ENCODE data around the gene SLC27A4. TPM values are rescaled to one million over a fixed set of nuclear protein-coding genes. Genes with fewer than 3 reads are reported as not detected.
A peak's percentile ranks its signal among the peaks of the same experiment; 100 is the strongest.

SLC27A4 gene
- 47.3 TPM for total RNA-seq (ENCODE audit: unreplicated experiment)
- long read RNA-seq, partial matches to known transcripts: 3 of 9 reads
- long read RNA-seq, other reads (novel, unspliced or antisense): 2 of 9 reads

- peak within 1 kb of the TSS; percentile 64 for H3K27ac Mint-ChIP-seq (ENCODE audit: unreplicated experiment)
- H3K4me1 Mint-ChIP-seq (ENCODE audit: low read depth, unreplicated experiment): no peaks in the 10 kb centered on the region
- no peaks in the 10 kb centered on the region for H3K36me3 Mint-ChIP-seq (ENCODE audit: unreplicated experiment)
- H3K9me3 Mint-ChIP-seq (ENCODE audit: unreplicated experiment): peaks cover 11% of the 10 kb centered on the region
- peak; percentile 87 for DNase-seq
- TF ChIP-seq CTCF (IDR thresholded peaks at IDR 0.05; ENCODE audit: partially characterized antibody, unreplicated experiment): no peak
- H3K27me3 Mint-ChIP-seq (ENCODE audit: unreplicated experiment): no peaks in the 10 kb centered on the region
- H3K4me3 Mint-ChIP-seq (ENCODE audit: unreplicated experiment): peak within 1 kb of the TSS; percentile 98
Observed at GRCh38 chr9:128339761-128340690, at the start of gene SLC27A4. Gene SLC27A4, plus strand, starts transcription at chr9:128340527. Its CDS starts 2,606 bp downstream, at chr9:128343133.

DNA sequence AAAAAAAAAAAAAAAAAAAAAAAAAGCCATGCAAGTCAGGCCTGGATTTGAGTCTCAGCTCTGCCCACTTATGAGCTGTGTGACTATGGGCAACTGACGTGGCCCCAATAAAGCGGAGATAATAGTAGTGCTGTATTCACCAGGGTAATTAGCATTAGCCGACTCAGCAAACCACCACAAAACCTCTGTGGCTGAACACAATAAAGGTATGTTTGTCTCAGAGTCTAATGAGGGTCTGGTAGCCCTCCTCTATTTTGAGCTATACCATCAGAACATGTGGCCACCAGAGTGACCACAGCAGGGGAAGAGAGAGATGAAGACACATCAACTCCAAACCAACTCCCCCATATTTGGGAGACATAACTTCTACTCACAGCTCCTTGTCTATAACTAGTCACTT, 48.3 kb upstream of the SLC27A4 start:
- peaks cover 4% of the 10 kb centered on the region for H3K27me3 Mint-ChIP-seq (ENCODE audit: unreplicated experiment)
- no peaks in the 10 kb centered on the region for H3K36me3 Mint-ChIP-seq (ENCODE audit: unreplicated experiment)
- peaks cover 2% of the 10 kb centered on the region for H3K9me3 Mint-ChIP-seq (ENCODE audit: unreplicated experiment)
- no peak for TF ChIP-seq CTCF (IDR thresholded peaks at IDR 0.05; ENCODE audit: partially characterized antibody, unreplicated experiment)
- no peak for DNase-seq
- H3K4me3 Mint-ChIP-seq (ENCODE audit: unreplicated experiment): no peak overlapping the region
- no peaks in the 10 kb centered on the region for H3K4me1 Mint-ChIP-seq (ENCODE audit: low read depth, unreplicated experiment)
- no peak overlapping the region for H3K27ac Mint-ChIP-seq (ENCODE audit: unreplicated experiment)

DNA sequence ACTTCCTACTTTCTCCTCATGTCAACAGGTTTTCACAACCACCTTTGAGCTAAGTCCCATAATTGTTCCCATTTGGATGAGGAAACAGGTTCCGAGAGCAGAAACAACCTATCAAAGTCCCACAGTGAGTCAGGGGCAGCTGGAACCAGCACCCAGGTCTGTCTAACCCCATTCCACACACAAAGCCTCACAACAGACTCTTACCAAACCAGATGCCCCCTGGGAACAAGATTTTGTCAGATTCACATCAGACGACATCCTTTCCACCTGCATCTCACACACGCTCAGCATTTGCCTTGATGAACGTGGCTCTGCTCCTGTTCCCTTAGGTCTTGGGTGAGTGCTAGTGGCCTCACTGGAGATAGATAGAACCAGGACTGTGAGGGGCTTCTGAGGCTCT, 47.2 kb upstream of the SLC27A4 start:
- TF ChIP-seq CTCF (IDR thresholded peaks at IDR 0.05; ENCODE audit: partially characterized antibody, unreplicated experiment): no peak
- Mint-ChIP-seq H3K36me3 (ENCODE audit: unreplicated experiment) (no peaks in the 10 kb centered on the region), H3K4me3 (ENCODE audit: unreplicated experiment) (no peak overlapping the region), H3K27me3 (ENCODE audit: unreplicated experiment) (peaks cover 1% of the 10 kb centered on the region), H3K4me1 (ENCODE audit: low read depth, unreplicated experiment) (no peaks in the 10 kb centered on the region), H3K27ac (ENCODE audit: unreplicated experiment) (no peak overlapping the region), H3K9me3 (ENCODE audit: unreplicated experiment) (no peaks in the 10 kb centered on the region)
- no peak for DNase-seq

DNA sequence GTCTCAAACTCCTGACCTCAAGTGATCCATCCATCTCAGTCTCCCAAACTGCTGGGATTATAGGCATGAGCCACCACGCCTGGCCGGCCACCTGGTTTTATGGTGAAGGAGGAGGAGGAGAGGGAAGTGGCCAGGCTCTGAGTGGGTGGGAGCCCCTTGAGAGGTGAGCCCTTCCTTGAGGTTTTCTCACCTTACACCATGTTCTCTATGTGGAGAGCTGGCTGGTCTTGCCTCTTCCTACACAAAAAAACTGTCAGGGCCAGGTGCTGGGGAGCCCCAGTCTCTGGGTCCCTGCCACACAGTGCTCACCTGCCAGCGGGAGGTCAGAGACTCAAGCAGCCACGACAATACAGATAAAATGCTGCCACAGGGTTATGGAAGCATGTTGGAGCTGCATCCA, 46.2 kb upstream of the SLC27A4 start:
- no peak for TF ChIP-seq CTCF (IDR thresholded peaks at IDR 0.05; ENCODE audit: partially characterized antibody, unreplicated experiment)
- Mint-ChIP-seq H3K27ac (ENCODE audit: unreplicated experiment) (no peak overlapping the region), H3K4me3 (ENCODE audit: unreplicated experiment) (no peak overlapping the region), H3K27me3 (ENCODE audit: unreplicated experiment) (no peaks in the 10 kb centered on the region), H3K36me3 (ENCODE audit: unreplicated experiment) (no peaks in the 10 kb centered on the region), H3K4me1 (ENCODE audit: low read depth, unreplicated experiment) (no peaks in the 10 kb centered on the region), H3K9me3 (ENCODE audit: unreplicated experiment) (no peaks in the 10 kb centered on the region)
- DNase-seq: no peak
